Activated T-cell treated with anti-CD3 and anti-CD28 coated beads, Interleukin-2, amount 50 U/mL, for 4 hours (primary cell): ENCODE results near the gene PROCR. TPM values are rescaled to one million over a fixed set of nuclear protein-coding genes. Genes with fewer than 3 reads are reported as not detected.
"Not testable (repeated sequence)": the region's sequence is repeated elsewhere in the genome, so short reads cannot be mapped to it uniquely, and the experiment has no call there.

ENCODE experiments used
- ATAC-seq, 2 donors: fragments of 200-7000 bp; cut with Tn5 transposase; one replicate each; pipeline ENCODE4 v1.10.0; 2021
- DNase-seq: peaks from one replicate; pipeline ENCODE4 v3.0.0-alpha.2; 2020
- H3K27me3 Mint-ChIP-seq: one replicate; pipeline ENCODE4 v1.8.0; 2021; ENCODE audit warnings: low read depth, mixed read lengths
- H3K36me3 Mint-ChIP-seq: one replicate; pipeline ENCODE4 v1.8.0; 2022; ENCODE audit warnings: mixed read lengths; ENCODE audit not compliant: insufficient read depth
- H3K4me1 Mint-ChIP-seq: one replicate; pipeline ENCODE4 v1.8.0; 2021; ENCODE audit warnings: low read depth, mixed read lengths
- H3K4me3 Mint-ChIP-seq: one replicate; pipeline ENCODE4 v1.8.0; 2021; ENCODE audit warnings: mild to moderate bottlenecking, moderate library complexity, mixed read lengths
- H3K9me3 Mint-ChIP-seq: one replicate; pipeline ENCODE4 v1.8.0; 2021; ENCODE audit warnings: mixed read lengths
- total RNA-seq, 3 donors: library from RNA; stranded (reverse); gene quantifications; one replicate each; pipeline ENCODE4 v1.2.1, GENCODE V29; 2021

PROCR gene
- total RNA-seq, 3 donors from 2014 or later = 1.1 to 1.4 (median 1.2) TPM

- peaks cover 10% of the 10 kb centered on the region for H3K9me3 Mint-ChIP-seq
- H3K4me1 Mint-ChIP-seq = no peaks in the 10 kb centered on the region
- ATAC-seq (no peak), DNase-seq (no peak)
- H3K36me3 Mint-ChIP-seq = peaks cover 21% of the 10 kb centered on the region
- no peak overlapping the region for H3K4me3 Mint-ChIP-seq
- H3K27me3 Mint-ChIP-seq = no peaks in the 10 kb centered on the region
Observed at GRCh38 chr20:35199740-35200139, 27.9 kb downstream of the PROCR start.

GRCh38 chr20:35200267-35200666 is 28.4 kb downstream of the PROCR start:
- DNase-seq (no peak), ATAC-seq (no peak)
- no peaks in the 10 kb centered on the region for H3K27me3 Mint-ChIP-seq
- no peaks in the 10 kb centered on the region for H3K4me1 Mint-ChIP-seq
- peaks cover 21% of the 10 kb centered on the region for H3K36me3 Mint-ChIP-seq
- peaks cover 10% of the 10 kb centered on the region for H3K9me3 Mint-ChIP-seq
- no peak overlapping the region for H3K4me3 Mint-ChIP-seq

GRCh38 chr20:35201467-35201866 is 29.6 kb downstream of the PROCR start:
- not testable (repeated sequence) for H3K4me3 Mint-ChIP-seq

GRCh38 chr20:35206802-35207201 is 34.9 kb downstream of the PROCR start:
- no peak for DNase-seq
- Mint-ChIP-seq H3K9me3 (no peaks in the 10 kb centered on the region), H3K4me3 (no peak overlapping the region), H3K27me3 (no peaks in the 10 kb centered on the region), H3K36me3 (peaks cover 2% of the 10 kb centered on the region), H3K4me1 (no peaks in the 10 kb centered on the region)
- ATAC-seq = no peak

More at GRCh38 chr20:35201467-35201866, 29.6 kb downstream of the PROCR start:
- not testable (repeated sequence) for DNase-seq, H3K27me3 Mint-ChIP-seq, H3K9me3 Mint-ChIP-seq, ATAC-seq, H3K4me1 Mint-ChIP-seq
- peaks cover 19% of the 10 kb centered on the region for H3K36me3 Mint-ChIP-seq

DNA sequence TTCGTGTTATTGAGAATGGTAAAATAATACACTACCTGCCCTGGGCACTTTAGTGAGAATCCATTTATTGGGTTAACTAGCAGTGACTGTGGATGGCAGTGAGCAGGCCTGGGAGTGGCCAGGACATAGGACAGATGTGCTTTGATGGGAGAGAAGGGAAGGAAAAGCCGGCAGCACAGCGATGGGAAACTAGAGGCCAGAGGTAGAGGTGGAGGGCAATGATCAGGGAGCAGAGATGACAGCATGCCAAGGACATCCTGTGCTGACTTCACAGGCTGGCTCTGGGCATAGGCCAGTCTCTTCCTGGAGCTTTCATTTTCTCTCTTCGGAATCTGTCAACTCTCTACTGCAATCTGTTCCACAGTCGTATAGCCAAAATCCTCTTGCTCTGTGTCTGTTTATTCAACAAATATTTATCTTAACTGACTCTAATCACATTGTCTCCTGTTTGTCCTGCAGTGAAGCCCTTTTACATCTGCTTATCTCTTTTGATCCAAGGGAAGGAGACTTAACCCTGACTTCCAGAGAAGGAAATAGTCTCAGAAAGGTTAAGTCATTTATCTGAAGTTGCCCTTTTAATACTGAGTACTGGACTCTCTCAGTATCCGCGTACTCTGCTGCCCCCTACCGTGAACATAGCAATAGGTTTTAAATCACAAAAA is 36.2 kb downstream of the PROCR start:
- peak; percentile 75 for DNase-seq
- Mint-ChIP-seq H3K4me3 (no peak overlapping the region), H3K36me3 (no peaks in the 10 kb centered on the region), H3K9me3 (no peaks in the 10 kb centered on the region), H3K27me3 (no peaks in the 10 kb centered on the region), H3K4me1 (no peaks in the 10 kb centered on the region)
- ATAC-seq = peak; percentile 82 to 85

DNA sequence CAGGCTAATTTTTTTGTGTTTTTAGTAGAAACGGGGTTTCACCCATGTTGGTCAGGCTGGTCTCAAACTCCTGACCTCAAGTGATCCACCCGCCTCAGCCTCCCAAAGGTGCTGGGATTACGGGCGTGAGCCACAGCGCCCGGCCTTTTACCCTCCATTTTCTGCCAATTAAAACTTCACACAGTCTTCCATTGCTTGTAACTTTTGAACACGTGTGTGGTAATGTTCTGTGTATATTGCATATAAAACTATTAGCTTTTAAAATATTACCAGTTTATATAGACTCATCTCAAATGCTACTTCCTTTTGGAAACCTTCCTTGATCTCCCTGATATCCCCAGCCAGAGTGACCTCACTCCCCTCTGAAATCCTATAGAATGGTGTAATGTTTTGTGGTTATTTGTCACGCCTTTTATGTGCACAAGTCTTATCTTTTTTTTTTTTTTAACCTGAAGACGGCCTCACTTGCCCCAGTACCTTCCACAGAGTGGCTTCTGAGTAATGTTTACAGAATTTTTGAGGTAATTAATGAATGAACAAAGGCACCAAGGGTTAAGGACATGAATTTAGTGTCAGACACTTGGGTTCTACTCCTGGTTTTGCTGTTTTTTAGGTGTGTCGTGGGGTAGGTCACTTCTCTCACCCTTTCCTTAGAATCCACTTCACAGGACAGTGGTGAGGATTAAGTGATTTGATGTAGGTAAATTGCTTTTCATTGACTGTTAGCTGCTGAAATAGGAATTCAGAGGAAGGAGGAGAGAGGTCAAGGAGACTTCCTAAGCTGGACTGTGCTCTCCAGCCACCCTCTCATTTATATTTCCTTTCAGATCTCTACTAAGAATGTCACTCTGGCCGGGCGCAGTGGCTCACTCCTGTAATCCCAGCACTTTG is 43.4 kb downstream of the PROCR start:
- no peaks in the 10 kb centered on the region for H3K27me3 Mint-ChIP-seq
- H3K9me3 Mint-ChIP-seq = no peaks in the 10 kb centered on the region
- no peak for DNase-seq
- H3K4me3 Mint-ChIP-seq = no peak overlapping the region
- H3K36me3 Mint-ChIP-seq = peaks cover 20% of the 10 kb centered on the region
- no peaks in the 10 kb centered on the region for H3K4me1 Mint-ChIP-seq
- no peak for ATAC-seq

DNA sequence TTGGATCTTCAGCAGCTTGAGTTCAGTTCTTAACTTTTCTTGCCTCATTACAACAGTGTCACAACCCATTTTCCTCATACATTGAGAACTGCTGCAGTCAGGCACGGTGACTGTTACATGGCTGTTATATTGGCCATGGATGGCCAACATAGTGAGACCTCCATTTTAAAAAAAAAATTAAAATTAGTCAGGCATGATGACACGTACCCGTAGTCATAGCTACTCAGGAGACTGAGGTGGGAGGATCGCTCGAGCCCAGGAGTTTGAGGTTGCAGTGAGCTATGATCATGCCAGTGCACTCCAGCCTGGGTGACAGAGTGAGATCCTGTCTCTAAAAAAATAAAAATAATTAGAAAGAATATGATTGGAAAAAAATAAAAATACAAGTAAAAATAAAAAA is 44.7 kb downstream of the PROCR start:
- Mint-ChIP-seq H3K9me3 (no peaks in the 10 kb centered on the region), H3K36me3 (peaks cover 20% of the 10 kb centered on the region)
- ATAC-seq = no peak

GRCh38 chr20:35223941-35224340 is 52.1 kb downstream of the PROCR start:
- DNase-seq (no peak), ATAC-seq (no peak)
- no peaks in the 10 kb centered on the region for H3K9me3 Mint-ChIP-seq
- no peak overlapping the region for H3K4me3 Mint-ChIP-seq
- peaks cover 14% of the 10 kb centered on the region for H3K36me3 Mint-ChIP-seq
- H3K4me1 Mint-ChIP-seq = peaks cover 7% of the 10 kb centered on the region
- peaks cover 31% of the 10 kb centered on the region for H3K27me3 Mint-ChIP-seq

More for the DNA sequence above, 44.7 kb downstream of the PROCR start:
- Mint-ChIP-seq H3K4me1 (no peaks in the 10 kb centered on the region), H3K27me3 (no peaks in the 10 kb centered on the region), H3K4me3 (no peak overlapping the region)
- no peak for DNase-seq

DNA sequence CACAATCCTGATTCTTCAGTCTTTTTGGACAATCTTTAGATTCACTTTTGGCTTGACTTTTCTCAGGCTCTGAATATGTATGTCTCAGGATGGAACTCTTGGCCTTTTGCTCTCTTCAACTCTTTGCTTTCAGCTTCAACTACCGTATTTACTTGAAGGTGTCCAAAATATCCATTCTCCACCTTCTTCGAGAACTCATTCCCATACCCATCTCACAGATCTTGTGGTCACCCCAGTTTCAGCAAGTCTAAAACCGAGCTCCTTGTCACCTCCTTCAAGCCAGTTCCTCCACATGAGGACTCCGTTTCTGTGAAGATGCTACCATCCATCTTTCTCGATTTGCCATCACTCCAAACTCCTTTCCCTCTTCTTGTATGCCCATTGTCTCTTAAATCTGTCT is 52.7 kb downstream of the PROCR start:
- Mint-ChIP-seq H3K27me3 (peaks cover 34% of the 10 kb centered on the region), H3K9me3 (no peaks in the 10 kb centered on the region), H3K36me3 (peaks cover 12% of the 10 kb centered on the region), H3K4me1 (peaks cover 7% of the 10 kb centered on the region), H3K4me3 (no peak overlapping the region)
- no peak for ATAC-seq
- no peak for DNase-seq

DNA sequence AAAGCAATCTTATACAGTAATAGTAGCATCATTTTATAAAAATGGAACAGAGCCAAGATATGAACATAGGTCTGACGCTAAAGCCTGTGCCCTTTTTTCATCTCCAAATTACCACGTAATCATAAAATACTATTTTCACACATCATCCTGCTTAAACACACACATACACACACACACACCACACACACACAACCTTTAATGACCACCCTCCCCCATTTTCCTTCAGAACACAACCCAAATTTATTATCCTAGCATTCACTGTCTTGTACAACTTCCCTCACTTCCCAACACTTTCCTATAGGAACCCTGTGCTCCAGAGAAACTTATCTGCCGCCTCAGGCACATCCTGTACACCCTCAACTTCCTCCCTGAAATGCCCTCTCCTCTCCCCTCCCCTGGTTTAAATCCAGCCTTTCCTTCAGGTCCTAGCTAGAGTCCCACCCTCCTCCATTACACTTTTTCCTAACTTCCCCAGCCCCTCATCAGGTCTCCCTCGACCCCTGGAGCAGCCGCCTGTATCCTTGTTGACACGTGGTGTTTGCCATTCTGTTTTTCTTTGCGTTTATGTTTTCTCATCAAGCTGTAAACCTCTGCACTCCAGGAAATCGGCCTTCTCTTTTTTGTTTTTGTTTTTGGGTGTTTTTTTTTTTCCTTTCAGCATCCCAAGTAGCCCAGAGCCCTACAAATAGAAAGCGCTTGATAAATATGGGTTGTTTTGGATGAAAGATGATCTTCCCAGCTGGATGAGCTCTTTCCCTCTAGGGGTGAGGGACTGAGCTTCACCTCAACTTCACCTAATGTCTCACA is 53.6 kb downstream of the PROCR start:
- Mint-ChIP-seq H3K36me3 (peaks cover 12% of the 10 kb centered on the region), H3K4me1 (peaks cover 7% of the 10 kb centered on the region), H3K4me3 (peak overlapping the region; percentile 68), H3K9me3 (no peaks in the 10 kb centered on the region), H3K27me3 (peaks cover 36% of the 10 kb centered on the region)
- DNase-seq (no peak), ATAC-seq (no peak)

DNA sequence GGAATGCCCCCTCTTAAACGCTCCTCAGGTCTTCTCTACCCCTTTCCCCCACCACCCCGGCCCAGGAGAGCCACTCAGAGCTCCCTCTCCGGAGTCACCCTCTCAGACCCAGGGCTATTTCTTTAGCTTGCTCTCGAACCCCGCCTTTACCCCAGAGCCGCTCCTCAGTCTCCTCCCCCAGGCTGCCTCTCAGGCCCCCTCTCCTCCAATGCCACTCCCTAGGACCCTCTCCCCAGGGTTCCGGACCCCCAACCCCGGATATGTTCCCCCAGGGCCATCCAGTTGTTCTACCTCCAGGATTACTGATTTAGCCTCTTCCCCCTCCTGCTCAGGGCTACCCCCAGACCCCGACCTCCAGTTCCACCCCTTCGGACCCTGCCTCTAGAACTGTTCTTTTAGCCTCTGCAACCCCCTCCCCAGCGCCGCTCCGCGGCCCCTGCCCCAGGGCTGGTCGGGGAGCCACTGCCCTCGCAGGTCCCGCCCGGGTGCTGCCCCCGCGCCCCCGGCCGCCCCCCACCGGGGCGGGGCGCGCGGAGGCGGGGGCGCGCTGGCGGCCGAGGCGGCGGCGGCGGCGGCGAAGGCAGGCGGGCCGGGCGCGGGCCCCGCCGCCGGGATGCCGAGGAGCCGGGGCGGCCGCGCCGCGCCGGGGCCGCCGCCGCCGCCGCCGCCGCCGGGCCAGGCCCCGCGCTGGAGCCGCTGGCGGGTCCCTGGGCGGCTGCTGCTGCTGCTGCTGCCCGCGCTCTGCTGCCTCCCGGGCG is 54.4 kb downstream of the PROCR start, which contains the start of gene MMP24:
Gene MMP24 (plus strand): TSS at position 565 of the 758 bp plus-strand sequence. CDS start 49 bp downstream, at position 614.
- Mint-ChIP-seq H3K36me3 (peaks cover 18% of the 10 kb centered on the region), H3K4me1 (peaks cover 7% of the 10 kb centered on the region), H3K27me3 (peaks cover 36% of the 10 kb centered on the region), H3K9me3 (no peaks in the 10 kb centered on the region), H3K4me3 (peak within 1 kb of the TSS; percentile 70)
- ATAC-seq (peak; percentile 47 to 61), DNase-seq (no peak)
